H9 (cell line): Measurements from ENCODE around the gene ZNHIT1. TPM values are rescaled to one million over a fixed set of nuclear protein-coding genes. Genes with fewer than 3 reads are reported as not detected.

Experiments
- DNase-seq: peaks from one replicate; pipeline ENCODE4 v3.0.0-alpha.2; 2017
- H2AFZ ChIP-seq: one replicate; pipeline ENCODE4 v1.6.1; 2013; ENCODE audit warnings: mild to moderate bottlenecking, low read length, control low read depth, moderate library complexity
- H2AK5ac ChIP-seq: 2 replicates; pipeline ENCODE4 v1.6.1; 2013; ENCODE audit warnings: low read length, control low read depth, mixed read lengths; ENCODE audit not compliant: insufficient read length
- H2BK120ac ChIP-seq: one replicate; pipeline ENCODE4 v1.6.1; 2013; ENCODE audit warnings: low read depth, mild to moderate bottlenecking, low read length, control low read depth, inconsistent platforms; ENCODE audit not compliant: poor library complexity, severe bottlenecking
- H2BK12ac ChIP-seq: 2 replicates; pipeline ENCODE4 v1.6.1; 2013; ENCODE audit warnings: low read length, control low read depth, mixed read lengths, low read depth; ENCODE audit not compliant: insufficient read length
- H2BK15ac ChIP-seq: 2 replicates; pipeline ENCODE4 v1.6.1; 2013; ENCODE audit warnings: low read depth, low read length, control low read depth
- H2BK20ac ChIP-seq: one replicate; pipeline ENCODE4 v1.6.1; 2013; ENCODE audit warnings: low read depth, mild to moderate bottlenecking, low read length, control low read depth, inconsistent platforms; ENCODE audit not compliant: poor library complexity, severe bottlenecking
- H2BK5ac ChIP-seq: 2 replicates; pipeline ENCODE4 v1.6.1; 2013; ENCODE audit warnings: low read length, control low read depth, mixed read lengths; ENCODE audit not compliant: insufficient read length
- H3K14ac ChIP-seq: 2 replicates; pipeline ENCODE4 v1.6.1; 2013; ENCODE audit warnings: low read length, control low read depth; ENCODE audit not compliant: insufficient read depth
- H3K18ac ChIP-seq: 2 replicates; pipeline ENCODE4 v1.6.1; 2013; ENCODE audit warnings: low read depth, mild to moderate bottlenecking, mixed read lengths, low read length, control low read depth; ENCODE audit not compliant: insufficient read length
- H3K23ac ChIP-seq: 2 replicates; pipeline ENCODE4 v1.6.1; 2013; ENCODE audit warnings: low read length, control low read depth, mixed read lengths, low read depth; ENCODE audit not compliant: insufficient read length
- H3K23me2 ChIP-seq: 2 replicates; pipeline ENCODE4 v1.6.1; 2013; ENCODE audit warnings: low read depth, mild to moderate bottlenecking, mixed read lengths, low read length, control low read depth; ENCODE audit not compliant: insufficient read length, poor library complexity, severe bottlenecking
- H3K27ac ChIP-seq: 2 replicates; pipeline ENCODE4 v1.5.1; 2013; ENCODE audit warnings: low read length, control low read depth, mixed read lengths, low read depth; ENCODE audit not compliant: insufficient read length
- H3K27me3 ChIP-seq: 2 replicates; pipeline ENCODE4 v1.6.1; 2013; ENCODE audit warnings: low read length, control low read depth, inconsistent platforms; ENCODE audit not compliant: insufficient read depth
- H3K4ac ChIP-seq: 2 replicates; pipeline ENCODE4 v1.6.1; 2013; ENCODE audit warnings: low read depth, mild to moderate bottlenecking, control low read depth, inconsistent platforms, low read length, moderate library complexity
- H3K4me1 ChIP-seq: 2 replicates; pipeline ENCODE4 v1.6.1; 2013; ENCODE audit warnings: low read length, control low read depth, inconsistent platforms; ENCODE audit not compliant: insufficient read depth
- H3K4me2 ChIP-seq: 2 replicates; pipeline ENCODE4 v1.6.1; 2013; ENCODE audit warnings: low read length, control low read depth, mixed read lengths; ENCODE audit not compliant: insufficient read length, insufficient read depth
- H3K56ac ChIP-seq: 2 replicates; pipeline ENCODE4 v1.6.1; 2013; ENCODE audit warnings: low read depth, mild to moderate bottlenecking, mixed read lengths, low read length, control low read depth; ENCODE audit not compliant: insufficient read length
- H3K79me1 ChIP-seq: 2 replicates; pipeline ENCODE4 v1.6.1; 2013; ENCODE audit warnings: low read depth, mild to moderate bottlenecking, moderate library complexity, low read length, control low read depth, inconsistent platforms; ENCODE audit not compliant: insufficient read depth, poor library complexity, severe bottlenecking
- H3K79me2 ChIP-seq: 2 replicates; pipeline ENCODE4 v1.6.1; 2013; ENCODE audit warnings: low read length, control low read depth, inconsistent platforms; ENCODE audit not compliant: insufficient read depth
- H3K9ac ChIP-seq: 2 replicates; pipeline ENCODE4 v1.6.1; 2013; ENCODE audit warnings: low read length, control low read depth, mixed read lengths; ENCODE audit not compliant: insufficient read length; ENCODE audit errors: extremely low read depth
- H3K9me3 ChIP-seq: one replicate; pipeline ENCODE4 v1.6.1; 2013; ENCODE audit warnings: low read depth, low read length, inconsistent platforms; ENCODE audit not compliant: control insufficient read depth
- H3T11ph ChIP-seq: one replicate; pipeline ENCODE4 v1.6.1; 2013; ENCODE audit warnings: mild to moderate bottlenecking, low read length, control low read depth, inconsistent platforms
- H4K20me1 ChIP-seq: one replicate; pipeline ENCODE4 v1.6.1; 2013; ENCODE audit not compliant: control insufficient read depth, insufficient read length, insufficient read depth
- H4K5ac ChIP-seq: 2 replicates; pipeline ENCODE4 v1.6.1; 2013; ENCODE audit warnings: low read depth, mild to moderate bottlenecking, mixed read lengths, low read length, control low read depth; ENCODE audit not compliant: insufficient read length
- H4K8ac ChIP-seq: replicated peaks from 2 replicates; pipeline ENCODE4 v1.6.1; 2013; ENCODE audit warnings: low read length, control low read depth, mixed read lengths, low read depth; ENCODE audit not compliant: insufficient read length
- H4K91ac ChIP-seq: 2 replicates; pipeline ENCODE4 v1.6.1; 2013; ENCODE audit warnings: low read depth, mild to moderate bottlenecking, moderate library complexity, mixed read lengths, low read length, control low read depth; ENCODE audit not compliant: insufficient read length
- H3K27ac Mint-ChIP-seq, 3 experiments: 2 replicates in 2 of 3; 3 replicates in 1 of 3; pipeline ENCODE4 v1.8.0; 2020 to 2021; ENCODE audit warnings: mixed read lengths in 3 of 3, mild to moderate bottlenecking in 1 of 3, moderate library complexity in 1 of 3
- H3K27me3 Mint-ChIP-seq: 2 replicates; pipeline ENCODE4 v1.8.0; 2021; ENCODE audit warnings: low read depth, mild to moderate bottlenecking, moderate library complexity, mixed read lengths
- H3K36me3 Mint-ChIP-seq, 3 experiments: 2 replicates in 2 of 3; 3 replicates in 1 of 3; pipeline ENCODE4 v1.8.0; 2020 to 2021; ENCODE audit warnings: low read depth in 3 of 3, mixed read lengths in 3 of 3; ENCODE audit not compliant: insufficient read depth in 1 of 3
- H3K4me1 Mint-ChIP-seq, 2 experiments: 2 replicates each; pipeline ENCODE4 v1.8.0; 2020; ENCODE audit warnings: mixed read lengths in 2 of 2
- H3K4me3 Mint-ChIP-seq, 2 experiments: 2 replicates in 1 of 2; 3 replicates in 1 of 2; pipeline ENCODE4 v1.8.0; 2020 to 2021; ENCODE audit warnings: mild to moderate bottlenecking in 2 of 2, mixed read lengths in 2 of 2, moderate library complexity in 1 of 2
- H3K9me3 Mint-ChIP-seq, 2 experiments: 2 replicates in 1 of 2; 3 replicates in 1 of 2; pipeline ENCODE4 v1.8.0; 2020; ENCODE audit warnings: mild to moderate bottlenecking in 2 of 2, mixed read lengths in 2 of 2, moderate library complexity in 1 of 2
- WGBS: extraction: QIAGEN DNeasy Blood & Tissue Kit; methylation state at CpG from one replicate; pipeline ENCODE4 v1.1.7; 2013; ENCODE audit warnings: missing lambda C conversion rate, low lambda C conversion rate, mixed read lengths; ENCODE audit not compliant: insufficient read length; ENCODE audit errors: extremely low coverage; 5-methylcytosine and 5-hydroxymethylcytosine counted together
- total RNA-seq: library from RNA; stranded (reverse); gene quantifications from 2 replicates; pipeline ENCODE4 v1.2.1, GENCODE V29; 2021
- TF ChIP-seq, protein P1 (sequence below): fragments of 200-600 bp; sonication (generic); conservative IDR thresholded peaks from 3 replicates; pipeline ENCODE4 v1.8.0; 2021; ENCODE audit warnings: antibody characterized with exemption, mild to moderate bottlenecking

The ZNHIT1 gene
- total RNA-seq, 1 experiment from 2014 or later, result 52.7 TPM

DNA sequence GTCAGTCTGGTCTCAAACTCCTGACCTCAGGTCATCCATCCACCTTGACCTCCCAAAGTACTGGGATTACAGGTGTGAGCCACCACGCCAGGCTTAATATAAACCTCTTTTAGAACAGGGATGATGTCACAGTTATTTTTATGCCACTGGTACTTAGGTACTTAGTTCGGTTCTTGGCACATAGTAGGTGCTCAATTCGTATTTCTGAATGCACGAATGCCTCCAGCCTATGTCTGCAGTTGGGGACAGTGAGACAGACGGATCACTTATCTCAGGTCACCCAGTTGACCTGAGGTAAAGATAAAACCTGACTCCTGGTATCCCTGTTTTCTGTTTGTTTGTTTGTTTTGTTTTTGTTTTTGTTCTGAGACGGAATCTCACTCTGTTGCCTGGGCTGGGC lies 31.8 kb upstream of the ZNHIT1 start:
- Histone ChIP-seq H3K79me1 (no peaks in the 10 kb centered on the region), H3K23ac (no peak overlapping the region), H2BK15ac (no peak overlapping the region), H3K9ac (no peak overlapping the region), H2BK12ac (no peak overlapping the region), H3K4ac (no peak overlapping the region), H3K4me1 (no peaks in the 10 kb centered on the region; the same call in 1 of the 2 replicates), H3K18ac (no peak overlapping the region), H2AFZ (no peak overlapping the region), H3K9me3 (no peaks in the 10 kb centered on the region), H2AK5ac (no peak overlapping the region), H2BK20ac (no peak overlapping the region), H3K23me2 (peaks cover 2% of the 10 kb centered on the region), H3K79me2 (no peaks in the 10 kb centered on the region), H4K8ac (no peak overlapping the region), H4K91ac (no peak overlapping the region), H3T11ph (no peak overlapping the region), H3K4me2 (no peak overlapping the region), H2BK5ac (no peak overlapping the region), H3K56ac (no peak overlapping the region), H3K14ac (no peak overlapping the region), H4K20me1 (no peaks in the 10 kb centered on the region), H4K5ac (no peak overlapping the region), H2BK120ac (no peak overlapping the region), H3K27ac (no peak overlapping the region), H3K27me3 (no peaks in the 10 kb centered on the region)
- no CpG with 5 or more reads among the region's 6 CpGs for WGBS
- no peak overlapping the region for H3K27ac Mint-ChIP-seq
- H3K9me3 Mint-ChIP-seq, result no peaks in the 10 kb centered on the region
- H3K27me3 Mint-ChIP-seq, result peaks cover 17% of the 10 kb centered on the region
- H3K4me1 Mint-ChIP-seq, result peaks cover 7 to 8% of the 10 kb centered on the region in 2 experiments
- TF ChIP-seq, protein P1, sequence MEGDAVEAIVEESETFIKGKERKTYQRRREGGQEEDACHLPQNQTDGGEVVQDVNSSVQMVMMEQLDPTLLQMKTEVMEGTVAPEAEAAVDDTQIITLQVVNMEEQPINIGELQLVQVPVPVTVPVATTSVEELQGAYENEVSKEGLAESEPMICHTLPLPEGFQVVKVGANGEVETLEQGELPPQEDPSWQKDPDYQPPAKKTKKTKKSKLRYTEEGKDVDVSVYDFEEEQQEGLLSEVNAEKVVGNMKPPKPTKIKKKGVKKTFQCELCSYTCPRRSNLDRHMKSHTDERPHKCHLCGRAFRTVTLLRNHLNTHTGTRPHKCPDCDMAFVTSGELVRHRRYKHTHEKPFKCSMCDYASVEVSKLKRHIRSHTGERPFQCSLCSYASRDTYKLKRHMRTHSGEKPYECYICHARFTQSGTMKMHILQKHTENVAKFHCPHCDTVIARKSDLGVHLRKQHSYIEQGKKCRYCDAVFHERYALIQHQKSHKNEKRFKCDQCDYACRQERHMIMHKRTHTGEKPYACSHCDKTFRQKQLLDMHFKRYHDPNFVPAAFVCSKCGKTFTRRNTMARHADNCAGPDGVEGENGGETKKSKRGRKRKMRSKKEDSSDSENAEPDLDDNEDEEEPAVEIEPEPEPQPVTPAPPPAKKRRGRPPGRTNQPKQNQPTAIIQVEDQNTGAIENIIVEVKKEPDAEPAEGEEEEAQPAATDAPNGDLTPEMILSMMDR, result no peak
- no peaks in the 10 kb centered on the region for H3K36me3 Mint-ChIP-seq
- no peak overlapping the region for H3K4me3 Mint-ChIP-seq
- no peak for DNase-seq
